Hematopoietic multipotent progenitor cell treated with erythropoietin and hydrocortisone succinate and interleukin-3 and kit ligand, for 6 days (in vitro differentiated cells): ENCODE data around the gene RSPH1.

Source experiments
- DNase-seq: peaks from one replicate; pipeline ENCODE4 v3.0.0-alpha.2; 2015

RSPH1 gene

GRCh38 chr21:42423685-42424084 lies 72.3 kb downstream of the RSPH1 start:
- no peak for DNase-seq

DNA sequence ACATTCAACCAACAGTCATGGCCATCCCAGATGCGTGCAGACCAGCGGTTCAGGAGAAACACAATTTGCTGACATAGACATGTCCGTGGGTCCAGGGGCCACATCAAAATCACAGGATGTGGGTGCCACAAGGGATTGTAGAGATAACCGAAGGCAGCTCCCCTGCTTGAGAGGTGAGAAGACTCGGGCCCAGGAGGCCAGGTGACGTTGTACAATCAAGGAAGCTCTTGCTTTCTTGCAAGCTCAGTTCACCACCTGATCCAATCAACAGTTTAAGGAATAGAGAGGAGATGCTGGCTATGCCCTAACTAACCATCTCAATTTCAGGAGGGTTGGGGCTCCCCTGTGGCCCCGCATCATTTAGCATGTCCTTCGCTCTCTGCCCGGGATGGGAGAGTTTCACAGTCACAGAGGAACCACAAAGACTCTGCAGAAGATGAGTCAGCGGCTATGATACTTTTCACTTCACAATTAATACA lies 72.8 kb downstream of the RSPH1 start:
- DNase-seq, result no peak
